Gastroesophageal sphincter (tissue), 3 donors: ENCODE data around the gene MACC1.

Experiments used
- CTCF ChIP-seq, 4 experiments: fragments of 200-600 bp in 2 of 4; fragments of 450-650 bp in 2 of 4; sonication (generic) in 1 of 4; IDR thresholded peaks; one replicate each; pipeline ENCODE4 v1.5.1; 2017 to 2019; ENCODE audit warnings: antibody characterized with exemption in 4 of 4, mild to moderate bottlenecking in 2 of 4, moderate library complexity in 2 of 4
- POLR2A ChIP-seq, 2 donors: fragments of 450-650 bp; IDR thresholded peaks; one replicate each; pipeline ENCODE4 v1.6.1; 2017; ENCODE audit warnings: antibody characterized with exemption in 2 of 2, mild to moderate bottlenecking in 2 of 2, moderate library complexity in 1 of 2
- POLR2AphosphoS5 ChIP-seq: sonication (generic); formaldehyde crosslinking; IDR thresholded peaks from one replicate; pipeline ENCODE4 v1.6.1; 2017; ENCODE audit warnings: antibody characterized with exemption

DNA sequence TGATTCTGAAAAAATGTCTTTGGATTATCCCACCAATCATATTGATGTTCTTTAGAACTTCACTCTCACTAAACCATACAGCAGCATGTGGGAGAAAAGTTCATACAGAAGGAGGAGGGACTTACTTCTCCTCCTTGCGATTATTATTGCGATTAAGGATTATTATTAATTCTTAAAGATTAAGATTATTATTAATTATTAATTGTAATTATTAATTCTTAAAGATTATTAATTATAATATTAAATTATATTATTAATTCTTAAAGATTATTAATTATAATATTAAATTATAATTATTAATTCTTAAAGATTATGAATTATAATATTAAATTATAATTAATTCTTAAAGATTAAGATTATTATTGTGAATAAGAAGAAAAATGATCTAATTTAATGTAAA, 80.5 kb downstream of the MACC1 start:
- no peak for TF ChIP-seq CTCF (IDR thresholded peaks at IDR 0.05)
- TF ChIP-seq POLR2AphosphoS5, result no peak
- TF ChIP-seq POLR2A (IDR thresholded peaks at IDR 0.05), result no peak
